Immature natural killer cell (primary cell): ENCODE measurements around the gene HERC3. TPM values are rescaled to one million over a fixed set of nuclear protein-coding genes. Genes with fewer than 3 reads are reported as not detected.

Experiments
- DNase-seq, 3 donors: peaks; one replicate each; pipeline ENCODE4 v3.0.0; 2022; ENCODE audit warnings: mixed read lengths in 1 of 3
- H3K27ac Mint-ChIP-seq, 6 donors: one replicate each; pipeline ENCODE4 v1.8.0; 2020; ENCODE audit warnings: mixed read lengths in 6 of 6, mild to moderate bottlenecking in 5 of 6, inconsistent platforms in 4 of 6, moderate library complexity in 3 of 6
- H3K27me3 Mint-ChIP-seq, 3 donors: one replicate each; pipeline ENCODE4 v1.8.0; 2020 to 2021; ENCODE audit warnings: low read depth in 3 of 3, mild to moderate bottlenecking in 3 of 3, mixed read lengths in 3 of 3, moderate library complexity in 3 of 3, inconsistent platforms in 1 of 3
- H3K36me3 Mint-ChIP-seq, 3 donors: one replicate each; pipeline ENCODE4 v1.8.0; 2020; ENCODE audit warnings: mixed read lengths in 3 of 3, inconsistent platforms in 2 of 3, mild to moderate bottlenecking in 2 of 3
- H3K4me1 Mint-ChIP-seq, 2 donors: one replicate each; pipeline ENCODE4 v1.8.0; 2020; ENCODE audit warnings: inconsistent platforms in 2 of 2, mild to moderate bottlenecking in 2 of 2, mixed read lengths in 2 of 2, moderate library complexity in 1 of 2
- H3K4me3 Mint-ChIP-seq, 5 donors: one replicate each; pipeline ENCODE4 v1.8.0; 2020; ENCODE audit warnings: mild to moderate bottlenecking in 5 of 5, mixed read lengths in 5 of 5, inconsistent platforms in 3 of 5, moderate library complexity in 3 of 5
- H3K9me3 Mint-ChIP-seq, 6 donors: one replicate each; pipeline ENCODE4 v1.8.0; 2020; ENCODE audit warnings: mild to moderate bottlenecking in 6 of 6, mixed read lengths in 6 of 6, inconsistent platforms in 4 of 6, moderate library complexity in 3 of 6
- polyA plus RNA-seq, 3 donors: library from polyadenylated mRNA; unstranded; fragments of 300-500 nt; fragmentation: Illumina TruSeq; gene quantifications; one replicate each; pipeline ENCODE4 v1.2.3, GENCODE V29; 2021

Gene HERC3
- polyA plus RNA-seq, 3 donors from 2014 or later = 21.7 to 39.7 (median 32.0) TPM

GRCh38 chr4:88736264-88736663 is 144.0 kb downstream of the HERC3 start:
- H3K4me3 Mint-ChIP-seq = no peak overlapping the region

DNA sequence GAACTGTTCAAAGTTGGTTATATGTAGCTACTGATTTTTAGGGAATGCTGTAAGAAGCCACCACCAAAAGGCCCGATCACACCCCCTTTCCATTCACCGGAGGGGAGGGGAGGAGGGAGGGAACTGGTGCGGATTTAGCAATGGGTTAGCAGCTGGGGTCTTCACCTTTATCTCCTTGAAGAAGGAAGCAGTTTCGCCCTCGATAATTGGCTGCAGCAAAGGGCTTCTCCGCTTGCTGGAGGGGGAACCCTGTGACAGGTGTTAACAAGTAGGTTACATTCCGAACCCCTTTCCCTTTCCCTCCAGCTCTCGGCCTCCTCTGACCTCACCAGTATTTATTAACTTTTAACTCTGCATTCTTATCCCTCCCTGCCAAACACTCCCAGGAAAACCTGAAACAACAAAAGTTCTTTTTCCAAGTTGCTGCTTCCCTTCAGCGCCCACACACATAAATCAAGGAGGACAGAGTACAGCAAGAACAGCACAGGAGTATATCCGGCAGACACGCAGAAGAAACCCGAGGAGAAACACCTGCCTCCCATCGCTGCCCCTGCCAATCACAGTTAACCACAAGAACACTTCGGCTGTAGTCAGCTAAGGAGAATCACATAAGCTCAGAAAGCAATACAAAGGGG is 145.1 kb downstream of the HERC3 start:
- Mint-ChIP-seq H3K4me1 (peaks cover 19 to 20% of the 10 kb centered on the region in 2 donors), H3K36me3 (peaks cover 0 to 6% (median 0%) of the 10 kb centered on the region in 3 donors), H3K9me3 (no peaks in the 10 kb centered on the region), H3K27me3 (peaks cover 0 to 7% (median 2%) of the 10 kb centered on the region in 3 donors), H3K27ac (peak overlapping the region in 2 of 6 donors; percentile 65 to 80), H3K4me3 (peak overlapping the region; percentile 42 to 71 (median 68))
- peak; percentile 9 to 17 (median 10) for DNase-seq

More at GRCh38 chr4:88736264-88736663, 144.0 kb downstream of the HERC3 start:
- H3K4me1 Mint-ChIP-seq = peaks cover 19 to 20% of the 10 kb centered on the region in 2 donors
- peaks cover 0 to 7% (median 2%) of the 10 kb centered on the region in 3 donors for H3K27me3 Mint-ChIP-seq
- peak overlapping the region in 1 of 6 donors; percentile 1 for H3K27ac Mint-ChIP-seq
- H3K9me3 Mint-ChIP-seq = no peaks in the 10 kb centered on the region
- H3K36me3 Mint-ChIP-seq = peaks cover 0 to 5% (median 0%) of the 10 kb centered on the region in 3 donors
- no peak for DNase-seq

GRCh38 chr4:88738180-88738579 is 145.9 kb downstream of the HERC3 start:
- peaks cover 0 to 6% (median 0%) of the 10 kb centered on the region in 3 donors for H3K36me3 Mint-ChIP-seq
- peaks cover 19 to 20% of the 10 kb centered on the region in 2 donors for H3K4me1 Mint-ChIP-seq
- H3K4me3 Mint-ChIP-seq = no peak overlapping the region
- DNase-seq = no peak
- H3K9me3 Mint-ChIP-seq = no peaks in the 10 kb centered on the region
- peaks cover 0 to 7% (median 2%) of the 10 kb centered on the region in 3 donors for H3K27me3 Mint-ChIP-seq
- H3K27ac Mint-ChIP-seq = no peak overlapping the region

GRCh38 chr4:88742561-88742960 is 150.3 kb downstream of the HERC3 start:
- Mint-ChIP-seq H3K36me3 (peaks cover 5 to 21% (median 17%) of the 10 kb centered on the region in 3 donors), H3K4me3 (no peak overlapping the region), H3K4me1 (peaks cover 10 to 13% of the 10 kb centered on the region in 2 donors), H3K27ac (no peak overlapping the region), H3K9me3 (no peaks in the 10 kb centered on the region), H3K27me3 (peaks cover 0 to 7% (median 2%) of the 10 kb centered on the region in 3 donors)
- DNase-seq = no peak

- Mint-ChIP-seq H3K9me3 (no peaks in the 10 kb centered on the region), H3K4me1 (peaks cover 0 to 4% of the 10 kb centered on the region in 2 donors), H3K27me3 (peaks cover 0 to 6% (median 2%) of the 10 kb centered on the region in 3 donors), H3K4me3 (no peak overlapping the region), H3K36me3 (peaks cover 12 to 29% (median 24%) of the 10 kb centered on the region in 3 donors), H3K27ac (no peak overlapping the region)
- no peak for DNase-seq
These were observed 151.4 kb downstream of the HERC3 start for GRCh38 chr4:88743696-88744095.

GRCh38 chr4:88744609-88745008 is 152.3 kb downstream of the HERC3 start:
- Mint-ChIP-seq H3K9me3 (no peaks in the 10 kb centered on the region), H3K36me3 (peaks cover 18 to 35% (median 30%) of the 10 kb centered on the region in 3 donors), H3K4me3 (no peak overlapping the region), H3K27me3 (peaks cover 0 to 6% (median 0%) of the 10 kb centered on the region in 3 donors), H3K27ac (no peak overlapping the region), H3K4me1 (peaks cover 0 to 2% of the 10 kb centered on the region in 2 donors)
- DNase-seq = no peak

DNA sequence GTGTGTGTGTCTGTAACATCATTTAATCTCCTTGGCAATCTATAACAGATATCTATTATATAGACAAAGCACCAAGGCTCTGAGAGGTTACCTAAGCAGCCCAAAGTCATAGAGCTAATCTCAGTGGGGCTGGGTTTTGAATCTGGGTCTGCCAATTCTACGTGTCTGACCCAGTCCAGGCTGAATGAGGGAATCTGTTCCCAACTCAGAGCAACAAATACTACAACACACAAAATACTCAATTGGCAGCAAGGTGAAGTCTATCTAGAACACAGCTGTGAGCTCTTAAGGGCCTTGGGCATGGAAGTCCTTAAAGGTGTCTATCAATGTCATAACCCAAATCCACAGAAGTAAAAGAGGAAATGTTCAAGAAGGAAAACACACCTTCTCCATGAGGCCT is 152.9 kb downstream of the HERC3 start:
- Mint-ChIP-seq H3K36me3 (peaks cover 22 to 41% (median 35%) of the 10 kb centered on the region in 3 donors), H3K4me1 (no peaks in the 10 kb centered on the region), H3K27me3 (peaks cover 0 to 2% (median 0%) of the 10 kb centered on the region in 3 donors), H3K9me3 (no peaks in the 10 kb centered on the region), H3K4me3 (no peak overlapping the region), H3K27ac (no peak overlapping the region)
- DNase-seq = no peak

GRCh38 chr4:88745581-88746163 is 153.4 kb downstream of the HERC3 start:
- no peak overlapping the region for H3K4me3 Mint-ChIP-seq
- H3K4me1 Mint-ChIP-seq = no peaks in the 10 kb centered on the region
- peaks cover 0 to 2% (median 0%) of the 10 kb centered on the region in 3 donors for H3K27me3 Mint-ChIP-seq
- no peak for DNase-seq
- no peaks in the 10 kb centered on the region for H3K9me3 Mint-ChIP-seq
- peaks cover 24 to 43% (median 38%) of the 10 kb centered on the region in 3 donors for H3K36me3 Mint-ChIP-seq
- no peak overlapping the region for H3K27ac Mint-ChIP-seq

GRCh38 chr4:88746206-88746605 is 153.9 kb downstream of the HERC3 start:
- peaks cover 24 to 43% (median 38%) of the 10 kb centered on the region in 3 donors for H3K36me3 Mint-ChIP-seq
- H3K4me3 Mint-ChIP-seq = no peak overlapping the region
- no peaks in the 10 kb centered on the region for H3K9me3 Mint-ChIP-seq
- no peak overlapping the region for H3K27ac Mint-ChIP-seq
- DNase-seq = no peak
- H3K4me1 Mint-ChIP-seq = no peaks in the 10 kb centered on the region
- H3K27me3 Mint-ChIP-seq = peaks cover 0 to 2% (median 0%) of the 10 kb centered on the region in 3 donors

DNA sequence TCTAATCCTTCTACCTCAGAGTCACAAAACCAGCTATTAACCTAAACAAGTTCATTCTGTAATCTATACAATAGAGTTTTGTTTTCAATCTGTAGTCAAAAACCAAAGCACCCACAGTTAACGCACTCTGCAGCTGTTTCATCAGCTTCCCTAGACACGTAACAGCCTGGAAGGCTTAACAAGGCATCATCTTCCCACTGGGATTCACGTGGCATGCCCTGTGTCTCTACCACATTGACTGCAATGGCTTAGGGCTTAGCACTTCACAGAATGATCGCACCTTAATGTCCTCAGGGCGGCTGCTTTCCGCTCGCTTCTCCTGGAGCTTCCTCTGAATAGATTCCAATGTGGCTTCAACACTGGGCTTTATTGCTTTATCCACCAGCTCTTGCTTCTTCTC is 155.1 kb downstream of the HERC3 start:
- Mint-ChIP-seq H3K4me1 (no peaks in the 10 kb centered on the region), H3K27ac (no peak overlapping the region), H3K36me3 (peaks cover 24 to 46% (median 32%) of the 10 kb centered on the region in 3 donors), H3K27me3 (peaks cover 0 to 3% (median 0%) of the 10 kb centered on the region in 3 donors), H3K9me3 (no peaks in the 10 kb centered on the region), H3K4me3 (no peak overlapping the region)
- DNase-seq = no peak

GRCh38 chr4:88750369-88750768 is 158.1 kb downstream of the HERC3 start:
- H3K9me3 Mint-ChIP-seq = no peaks in the 10 kb centered on the region
- no peak overlapping the region for H3K27ac Mint-ChIP-seq
- H3K27me3 Mint-ChIP-seq = peaks cover 0 to 4% (median 0%) of the 10 kb centered on the region in 3 donors
- no peak overlapping the region for H3K4me3 Mint-ChIP-seq
- H3K36me3 Mint-ChIP-seq = peaks cover 24 to 40% (median 29%) of the 10 kb centered on the region in 3 donors
- H3K4me1 Mint-ChIP-seq = no peaks in the 10 kb centered on the region
- no peak for DNase-seq

- H3K27ac Mint-ChIP-seq = peak overlapping the region in 1 of 6 donors; percentile 8
- H3K27me3 Mint-ChIP-seq = peaks cover 0 to 4% (median 0%) of the 10 kb centered on the region in 3 donors
- H3K36me3 Mint-ChIP-seq = peaks cover 19 to 36% (median 29%) of the 10 kb centered on the region in 3 donors
- H3K9me3 Mint-ChIP-seq = no peaks in the 10 kb centered on the region
- H3K4me3 Mint-ChIP-seq = no peak overlapping the region
- DNase-seq = no peak
- no peaks in the 10 kb centered on the region for H3K4me1 Mint-ChIP-seq
These were observed 159.2 kb downstream of the HERC3 start for GRCh38 chr4:88751258-88752075.

DNA sequence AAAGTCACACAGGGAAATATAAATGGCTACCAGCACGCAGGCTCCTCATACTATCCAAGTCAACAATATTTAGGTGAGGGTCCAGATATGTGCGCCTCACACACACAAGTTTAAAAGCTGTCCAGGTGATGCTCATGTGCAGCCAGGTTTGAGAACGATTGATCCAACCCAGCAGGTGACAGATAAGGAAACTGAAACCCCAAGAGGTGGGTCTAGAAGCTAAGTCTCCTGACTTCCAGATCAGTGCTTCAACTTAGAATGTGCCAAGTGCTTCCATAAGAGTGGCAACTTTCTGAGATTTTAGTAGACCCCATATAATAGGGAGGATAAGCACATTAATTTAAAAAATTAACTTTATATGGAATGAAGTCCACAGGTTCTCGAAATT is 159.8 kb downstream of the HERC3 start:
- DNase-seq = no peak
- Mint-ChIP-seq H3K27me3 (peaks cover 0 to 4% (median 0%) of the 10 kb centered on the region in 3 donors), H3K36me3 (peaks cover 19 to 30% (median 24%) of the 10 kb centered on the region in 3 donors), H3K4me1 (no peaks in the 10 kb centered on the region), H3K4me3 (no peak overlapping the region), H3K9me3 (no peaks in the 10 kb centered on the region), H3K27ac (no peak overlapping the region)
